GM12873 (cell line): Measurements from ENCODE around the gene TLX3.

Experiments
- TF ChIP-seq, protein P1 (sequence below): IDR thresholded peaks from 2 replicates; pipeline ENCODE4 v1.5.1; 2012; ENCODE audit warnings: low read depth, mild to moderate bottlenecking, moderate library complexity, low read length, control low read depth; ENCODE audit not compliant: insufficient read depth; ENCODE audit errors: missing control alignments

Gene TLX3

GRCh38 chr5:171336521-171337209 lies 27.6 kb downstream of the TLX3 start:
- TF ChIP-seq, protein P1, sequence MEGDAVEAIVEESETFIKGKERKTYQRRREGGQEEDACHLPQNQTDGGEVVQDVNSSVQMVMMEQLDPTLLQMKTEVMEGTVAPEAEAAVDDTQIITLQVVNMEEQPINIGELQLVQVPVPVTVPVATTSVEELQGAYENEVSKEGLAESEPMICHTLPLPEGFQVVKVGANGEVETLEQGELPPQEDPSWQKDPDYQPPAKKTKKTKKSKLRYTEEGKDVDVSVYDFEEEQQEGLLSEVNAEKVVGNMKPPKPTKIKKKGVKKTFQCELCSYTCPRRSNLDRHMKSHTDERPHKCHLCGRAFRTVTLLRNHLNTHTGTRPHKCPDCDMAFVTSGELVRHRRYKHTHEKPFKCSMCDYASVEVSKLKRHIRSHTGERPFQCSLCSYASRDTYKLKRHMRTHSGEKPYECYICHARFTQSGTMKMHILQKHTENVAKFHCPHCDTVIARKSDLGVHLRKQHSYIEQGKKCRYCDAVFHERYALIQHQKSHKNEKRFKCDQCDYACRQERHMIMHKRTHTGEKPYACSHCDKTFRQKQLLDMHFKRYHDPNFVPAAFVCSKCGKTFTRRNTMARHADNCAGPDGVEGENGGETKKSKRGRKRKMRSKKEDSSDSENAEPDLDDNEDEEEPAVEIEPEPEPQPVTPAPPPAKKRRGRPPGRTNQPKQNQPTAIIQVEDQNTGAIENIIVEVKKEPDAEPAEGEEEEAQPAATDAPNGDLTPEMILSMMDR = peak; percentile 52

GRCh38 chr5:171337210-171337569 lies 28.1 kb downstream of the TLX3 start:
- TF ChIP-seq, protein P1 = no peak

DNA sequence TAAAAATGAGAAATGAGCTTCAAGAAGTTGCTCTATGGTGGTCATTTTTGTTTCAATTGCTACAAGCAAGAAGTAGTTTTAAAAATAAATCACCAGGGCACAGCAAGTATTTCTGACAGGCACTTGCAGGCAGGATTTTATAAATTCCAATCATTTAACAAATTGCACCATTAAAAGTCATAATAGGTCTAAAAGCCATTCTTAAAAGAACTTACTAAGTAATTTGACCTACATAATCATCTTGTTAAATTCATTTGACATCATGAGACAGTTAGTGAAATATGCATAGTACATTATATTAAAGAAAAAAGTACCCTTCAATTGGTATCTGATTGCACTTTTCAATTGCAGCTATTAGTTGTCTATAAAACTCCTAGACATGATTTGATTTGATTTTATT lies 31.0 kb downstream of the TLX3 start:
- TF ChIP-seq, protein P1 = no peak

DNA sequence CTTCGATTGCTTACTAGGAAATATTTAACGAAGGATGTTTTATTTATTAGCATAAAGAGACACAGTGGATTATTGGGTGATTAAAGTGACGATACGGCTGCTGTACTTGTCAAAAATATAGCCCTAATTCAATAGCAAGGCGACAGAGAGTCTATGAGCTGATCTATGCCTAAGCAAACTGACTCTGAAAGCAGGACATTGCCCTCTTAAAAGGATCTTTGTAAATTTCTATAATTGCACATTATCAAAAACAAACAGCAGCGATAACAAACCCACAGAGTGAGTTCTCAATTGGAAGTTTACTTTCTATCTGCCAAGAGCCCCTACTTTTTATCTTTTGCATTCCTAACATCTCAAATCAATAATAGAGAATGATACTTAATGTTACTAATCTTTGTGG lies 31.4 kb downstream of the TLX3 start:
- TF ChIP-seq, protein P1 = no peak

DNA sequence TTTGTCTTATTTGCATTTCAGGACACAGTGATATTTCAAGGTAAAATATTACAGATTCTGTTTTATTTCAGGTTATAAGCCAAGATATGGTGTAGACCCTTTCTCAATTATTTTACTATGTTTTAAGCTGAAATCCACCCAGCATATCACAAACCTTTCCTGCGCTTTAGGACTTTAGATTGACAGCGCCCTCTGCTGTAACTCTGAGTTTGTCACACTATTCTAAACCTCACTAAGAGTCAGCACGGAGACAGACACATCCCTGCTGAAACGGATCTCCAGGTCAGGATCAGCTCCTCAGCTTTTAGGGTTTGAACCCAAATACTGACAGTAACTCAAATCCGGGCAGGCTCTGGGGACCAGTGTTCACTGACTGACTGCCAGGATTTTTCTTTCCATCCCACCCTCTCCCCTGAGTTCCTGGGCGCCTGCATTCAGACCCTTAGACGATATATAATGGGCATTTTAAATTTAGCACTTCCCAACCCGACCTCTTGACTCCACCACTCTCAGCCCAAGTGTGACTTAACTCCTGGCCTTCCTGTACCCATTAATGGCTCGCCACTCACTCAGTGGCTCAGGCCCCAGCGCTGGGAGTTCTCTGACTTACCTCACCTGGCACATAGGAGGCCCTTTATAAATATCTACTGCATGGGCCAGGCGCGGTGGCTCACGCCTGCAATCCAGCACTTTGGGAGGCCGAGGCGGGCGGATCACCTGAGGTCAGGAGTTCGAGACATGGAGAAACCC lies 33.5 kb downstream of the TLX3 start:
- TF ChIP-seq, protein P1 = peak; percentile 75

DNA sequence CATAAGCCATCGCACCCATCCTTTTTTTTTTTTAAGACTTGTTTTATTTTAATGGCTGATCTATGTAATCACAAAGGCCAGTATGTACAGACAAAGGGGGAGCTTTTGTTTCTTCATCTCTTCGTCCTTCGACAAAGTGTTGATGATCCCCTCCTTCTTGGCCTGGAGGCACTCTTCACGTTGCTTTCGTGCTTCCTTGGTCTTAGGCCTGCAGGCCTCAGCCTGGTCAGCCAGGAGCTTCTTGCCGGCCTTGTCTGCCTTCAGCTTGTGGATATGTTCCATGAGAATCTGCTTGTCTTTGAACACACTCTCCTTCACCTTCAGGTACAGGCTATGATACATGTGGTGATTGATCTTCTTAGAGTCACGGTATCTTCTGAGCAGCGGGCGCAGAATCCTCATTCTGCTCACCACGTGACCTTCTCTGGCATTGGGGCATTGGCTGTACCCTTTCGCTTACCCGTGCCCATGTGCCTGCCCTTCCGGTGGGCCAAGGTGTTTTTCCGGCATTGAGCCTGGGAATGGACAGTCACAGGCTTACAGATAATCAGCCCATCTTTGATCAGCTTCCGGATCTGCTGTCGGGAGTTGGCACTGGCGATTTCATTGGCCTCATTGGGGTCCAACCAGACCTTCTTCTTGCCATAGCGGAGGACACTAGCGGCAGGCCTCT lies 36.0 kb downstream of the TLX3 start:
- TF ChIP-seq, protein P1 = no peak

DNA sequence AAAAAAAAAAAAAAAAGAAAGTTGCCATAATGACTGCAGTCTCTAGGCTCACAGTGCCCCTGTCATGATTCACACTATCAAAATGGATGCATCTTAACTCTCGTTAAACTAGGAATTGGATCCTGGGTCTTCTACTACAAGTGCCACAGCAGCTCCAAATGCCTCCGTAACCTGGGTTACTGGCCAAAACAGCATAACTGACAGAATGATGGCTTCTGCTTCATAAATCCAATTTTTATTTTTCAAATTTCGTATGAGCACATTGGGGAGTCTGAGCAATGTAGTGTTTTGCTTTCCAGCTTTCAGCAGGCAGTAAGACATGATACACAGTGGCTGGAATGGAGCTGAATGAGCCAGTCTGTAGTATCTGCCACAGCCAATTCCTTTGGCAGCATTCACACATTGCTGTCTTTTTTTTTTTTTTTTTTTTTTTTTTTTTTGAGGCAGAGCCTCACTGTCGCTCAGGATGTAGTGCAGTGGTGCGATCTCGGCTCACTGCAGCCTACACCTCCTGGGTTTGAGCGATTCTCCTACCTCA lies 42.6 kb downstream of the TLX3 start:
- TF ChIP-seq, protein P1 = no peak
